Cardiac muscle cell (in vitro differentiated cells and primary cell): ENCODE measurements around the gene WSCD2. TPM values are rescaled to one million over a fixed set of nuclear protein-coding genes. Genes with fewer than 3 reads are reported as not detected.

Experiments used
- DNase-seq, 2 donors: peaks; one replicate each; pipeline versions ENCODE4 v3.0.0 to v3.0.0-alpha.2; 2010 to 2017; ENCODE audit warnings: low read depth in 1 of 2, low spot score in 1 of 2
- H3K27ac ChIP-seq: fragments of 200-600 bp; sonication (generic); 2 replicates; pipeline ENCODE4 v1.5.1; 2016
- H3K27me3 ChIP-seq: fragments of 200-600 bp; sonication (generic); 2 replicates; pipeline ENCODE4 v1.6.0; 2016; ENCODE audit warnings: control low read depth
- H3K36me3 ChIP-seq: fragments of 200-600 bp; sonication (generic); 2 replicates; pipeline ENCODE4 v1.5.1; 2016; ENCODE audit warnings: control low read depth
- H3K4me1 ChIP-seq: fragments of 200-600 bp; sonication (generic); 2 replicates; pipeline ENCODE4 v1.8.1; 2017; ENCODE audit warnings: low read depth, mild to moderate bottlenecking, mixed run types
- H3K4me3 ChIP-seq: fragments of 200-600 bp; sonication (generic); 2 replicates; pipeline ENCODE4 v1.5.1; 2016; ENCODE audit warnings: mild to moderate bottlenecking
- H3K9me3 ChIP-seq: fragments of 200-600 bp; sonication (generic); 2 replicates; pipeline ENCODE4 v1.5.1; 2017; ENCODE audit warnings: low read depth, mild to moderate bottlenecking, control low read depth
- CTCF ChIP-seq: IDR thresholded peaks from 2 replicates; pipeline ENCODE4 v1.5.1; 2012; ENCODE audit warnings: low read depth, mild to moderate bottlenecking, low read length
- polyA plus RNA-seq: library from polyadenylated mRNA; unstranded; fragments of >200 nt; fragmentation: Nextera tagmentation; extraction: Ambion mirVana; gene quantifications from 2 replicates; pipeline ENCODE4 v1.2.1, GENCODE V29; 2016
- total RNA-seq: library from RNA; depleted of rRNA; stranded (reverse); fragments of >200 nt; gene quantifications from 2 replicates; pipeline ENCODE4 v1.2.3, GENCODE V29; 2016

The WSCD2 gene
- total and polyA plus RNA-seq, 2 experiments from 2014 or later: 7.0 to 7.1 TPM

DNA sequence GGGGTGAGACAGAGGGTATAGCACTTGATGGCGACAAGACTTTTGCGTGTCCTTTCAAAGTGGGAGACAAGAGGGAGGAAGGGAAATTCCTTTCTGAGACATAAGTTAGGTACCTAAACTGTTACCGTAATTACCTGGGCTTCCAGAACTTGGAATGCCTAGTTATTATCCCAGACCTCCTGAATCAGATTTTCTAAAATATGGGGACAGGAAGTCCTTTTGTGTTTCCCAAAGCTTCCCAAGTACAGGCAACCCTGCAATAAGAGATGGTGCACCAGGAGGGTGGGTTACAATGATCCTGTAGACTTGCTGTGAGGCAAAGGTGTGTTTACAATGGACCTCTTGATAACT, 126.1 kb downstream of the WSCD2 start:
- H3K9me3 ChIP-seq: no peaks in the 10 kb centered on the region
- H3K4me1 ChIP-seq: no peaks in the 10 kb centered on the region
- DNase-seq: no peak
- no peaks in the 10 kb centered on the region for H3K27me3 ChIP-seq
- no peak overlapping the region for H3K4me3 ChIP-seq
- no peak for TF ChIP-seq CTCF
- no peaks in the 10 kb centered on the region for H3K36me3 ChIP-seq
- H3K27ac ChIP-seq: no peak overlapping the region

DNA sequence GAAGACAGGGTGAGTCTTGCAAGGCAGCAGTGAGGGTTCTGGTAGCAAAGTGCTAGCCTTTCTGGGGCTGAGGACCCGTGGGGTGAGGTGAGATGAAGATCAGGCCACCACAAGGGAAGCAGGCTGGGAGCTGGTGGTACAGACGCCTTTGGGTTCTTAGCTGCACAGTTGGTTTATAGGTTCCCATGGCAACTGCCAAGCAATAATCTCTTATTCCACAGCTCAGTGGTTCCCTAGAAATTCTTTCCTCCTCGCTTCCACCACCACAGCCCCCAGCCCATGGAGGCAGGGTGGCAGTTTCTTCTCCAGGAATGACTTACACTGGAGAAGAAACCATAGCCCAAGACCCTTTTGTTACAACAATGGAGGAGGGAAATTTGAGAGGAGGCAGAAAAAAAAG, 127.9 kb downstream of the WSCD2 start:
- no peak overlapping the region for H3K27ac ChIP-seq
- no peaks in the 10 kb centered on the region for H3K27me3 ChIP-seq
- TF ChIP-seq CTCF: no peak
- no peak overlapping the region for H3K4me3 ChIP-seq
- H3K36me3 ChIP-seq: no peaks in the 10 kb centered on the region
- no peaks in the 10 kb centered on the region for H3K9me3 ChIP-seq
- DNase-seq: no peak
- no peaks in the 10 kb centered on the region for H3K4me1 ChIP-seq

DNA sequence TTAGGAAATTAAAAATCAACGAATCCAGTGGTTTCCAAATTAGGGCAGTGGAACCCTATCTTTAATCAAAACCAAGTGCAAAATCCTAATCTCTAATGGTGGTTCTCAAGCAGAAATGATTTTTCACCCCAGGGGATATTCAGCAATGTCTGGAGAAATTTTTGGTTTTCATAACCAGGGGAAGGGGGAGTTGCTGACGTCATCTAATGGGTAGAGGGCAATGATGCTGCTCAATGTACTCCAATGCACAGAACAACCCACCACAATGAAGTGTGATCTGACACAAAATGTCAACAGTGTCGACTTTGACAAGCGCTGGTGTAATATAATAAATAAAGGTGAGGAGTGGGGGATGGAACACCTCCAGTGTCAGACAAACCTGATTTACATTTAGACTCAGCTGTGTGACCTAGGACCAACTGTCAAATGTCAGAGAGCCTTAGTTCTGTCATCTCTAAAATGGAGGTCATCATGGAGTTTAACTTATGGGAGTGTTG, 128.6 kb downstream of the WSCD2 start:
- Histone ChIP-seq H3K36me3 (no peaks in the 10 kb centered on the region), H3K4me1 (no peaks in the 10 kb centered on the region), H3K27ac (no peak overlapping the region), H3K27me3 (no peaks in the 10 kb centered on the region), H3K9me3 (no peaks in the 10 kb centered on the region), H3K4me3 (no peak overlapping the region)
- no peak for TF ChIP-seq CTCF
- no peak for DNase-seq

GRCh38 chr12:108260039-108260438, 131.0 kb downstream of the WSCD2 start:
- no peak for DNase-seq
- TF ChIP-seq CTCF: no peak
- H3K27me3 ChIP-seq: no peaks in the 10 kb centered on the region
- no peak overlapping the region for H3K27ac ChIP-seq
- no peaks in the 10 kb centered on the region for H3K9me3 ChIP-seq
- H3K36me3 ChIP-seq: no peaks in the 10 kb centered on the region
- no peaks in the 10 kb centered on the region for H3K4me1 ChIP-seq
- no peak overlapping the region for H3K4me3 ChIP-seq

DNA sequence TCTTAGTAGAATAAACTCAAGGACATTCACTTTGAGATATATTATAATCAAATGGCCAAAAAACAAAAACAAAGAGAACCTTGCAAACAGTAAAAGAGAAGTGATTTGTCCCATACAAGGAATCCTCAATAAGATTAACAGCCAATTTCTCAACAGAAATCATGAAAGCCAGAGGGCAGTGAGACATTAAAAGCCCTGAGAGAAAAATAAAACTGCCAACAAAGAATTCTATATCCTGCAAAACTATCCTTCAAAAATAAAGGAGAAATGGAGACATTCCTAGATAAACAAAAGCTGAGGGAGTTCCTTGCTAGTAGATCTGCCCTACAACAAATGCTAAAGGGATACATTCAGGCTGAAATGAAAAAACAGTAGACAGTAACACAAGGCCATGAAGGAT, 131.9 kb downstream of the WSCD2 start:
- no peak overlapping the region for H3K27ac ChIP-seq
- H3K4me3 ChIP-seq: no peak overlapping the region
- no peaks in the 10 kb centered on the region for H3K36me3 ChIP-seq
- no peaks in the 10 kb centered on the region for H3K4me1 ChIP-seq
- DNase-seq: no peak
- H3K27me3 ChIP-seq: no peaks in the 10 kb centered on the region
- TF ChIP-seq CTCF: no peak
- H3K9me3 ChIP-seq: no peaks in the 10 kb centered on the region

GRCh38 chr12:108265505-108265904, 136.4 kb downstream of the WSCD2 start:
- no peaks in the 10 kb centered on the region for H3K36me3 ChIP-seq
- H3K4me1 ChIP-seq: no peaks in the 10 kb centered on the region
- TF ChIP-seq CTCF: no peak
- no peak overlapping the region for H3K27ac ChIP-seq
- no peaks in the 10 kb centered on the region for H3K9me3 ChIP-seq
- H3K27me3 ChIP-seq: no peaks in the 10 kb centered on the region
- H3K4me3 ChIP-seq: no peak overlapping the region
- no peak for DNase-seq
